ENCODE data around the gene IL11.

GRCh38 chr19:55314396-55314795, 55.9 kb downstream of the IL11 start:
- no peak for TF ChIP-seq CTCF (conservative IDR thresholded peaks at IDR 0.05 in 1 of 2, IDR thresholded peaks at IDR 0.05 in 1 of 2; ENCODE audit: low read depth in 1 of 2, low read length in 2 of 2)
- no peak for TF ChIP-seq EZH2 (IDR thresholded peaks at IDR 0.05; ENCODE audit: low read length, missing control alignments)

Measured in fibroblast of lung (primary cell).